Measurements from ENCODE around the gene ZCCHC7. TPM values are rescaled to one million over a fixed set of nuclear protein-coding genes. Genes with fewer than 3 reads are reported as not detected.

ZCCHC7 gene
- total and polyA plus RNA-seq, 10 of the 15 experiments (the other 5 are each of a cell fraction or from before 2014, with no cell fraction given) = 42.9 to 178 (median 53.3) TPM

DNA sequence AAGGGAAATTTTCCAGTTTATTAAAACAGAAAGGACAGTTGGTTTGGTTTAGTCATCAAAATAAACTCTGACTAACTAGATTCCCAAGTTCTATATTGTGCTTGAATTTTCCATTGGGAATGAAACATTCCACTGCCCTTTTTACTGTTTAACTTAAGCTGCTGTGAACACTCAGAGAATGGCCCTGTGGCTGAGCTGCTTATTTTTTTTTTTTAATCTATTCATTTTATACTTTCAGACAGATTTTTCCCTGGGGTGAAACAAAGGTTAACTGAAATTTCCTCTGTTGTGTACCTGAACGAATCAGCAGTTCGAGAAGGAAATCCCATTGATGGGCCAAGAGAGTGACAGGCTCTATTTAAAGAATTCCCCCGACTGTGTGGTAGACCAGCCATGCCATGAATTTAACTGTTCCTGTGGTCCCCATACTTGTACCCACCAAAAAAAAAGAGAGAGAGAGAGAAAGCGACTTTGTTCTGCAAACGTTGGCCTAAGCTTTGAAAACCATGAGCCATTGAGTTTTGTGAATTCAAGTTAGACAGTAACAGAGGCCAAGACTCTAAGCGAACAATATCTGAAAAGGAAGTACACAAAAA lies 163.5 kb downstream of the ZCCHC7 start (continued):
- TF ChIP-seq RAD21 (IDR thresholded peaks at IDR 0.05; ENCODE audit: insufficient read depth, low read depth, low read length) = no peak
- TF ChIP-seq, protein P1, sequence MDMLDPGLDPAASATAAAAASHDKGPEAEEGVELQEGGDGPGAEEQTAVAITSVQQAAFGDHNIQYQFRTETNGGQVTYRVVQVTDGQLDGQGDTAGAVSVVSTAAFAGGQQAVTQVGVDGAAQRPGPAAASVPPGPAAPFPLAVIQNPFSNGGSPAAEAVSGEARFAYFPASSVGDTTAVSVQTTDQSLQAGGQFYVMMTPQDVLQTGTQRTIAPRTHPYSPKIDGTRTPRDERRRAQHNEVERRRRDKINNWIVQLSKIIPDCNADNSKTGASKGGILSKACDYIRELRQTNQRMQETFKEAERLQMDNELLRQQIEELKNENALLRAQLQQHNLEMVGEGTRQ (IDR thresholded peaks at IDR 0.05; ENCODE audit: borderline replicate concordance, low read depth, low read length) = no peak
- TF ChIP-seq MTA3 (IDR thresholded peaks at IDR 0.05; ENCODE audit: borderline replicate concordance, low read length) = no peak

DNA sequence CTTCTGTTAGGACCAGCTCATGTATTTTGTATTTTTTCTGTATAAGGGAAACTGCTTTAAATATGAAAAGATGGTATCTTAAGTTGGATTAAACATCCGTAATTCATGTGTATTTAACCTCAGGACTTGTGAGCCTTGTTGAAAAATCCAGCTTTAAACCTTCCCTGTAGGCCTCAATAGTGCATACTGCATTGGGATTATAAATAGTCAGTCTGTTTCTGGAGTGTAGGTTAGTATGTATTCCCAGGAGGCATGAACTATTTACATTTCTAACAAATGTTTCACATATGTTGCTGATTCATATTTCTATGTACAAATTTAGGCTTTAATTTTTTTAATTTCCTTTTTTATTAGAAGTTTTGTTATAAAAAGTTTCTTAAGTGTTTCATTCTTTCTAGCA lies 164.3 kb downstream of the ZCCHC7 start:
- H3K27ac ChIP-seq (ENCODE audit: control insufficient read depth, insufficient read depth) = peak overlapping the region; percentile 84
- FAIRE-seq = no peak
- peak overlapping the region; percentile 57; the same call in 1 of the 2 replicates for H3K4me3 ChIP-seq
- ATAC-seq = peak; percentile 36
- H2AFZ ChIP-seq (ENCODE audit: control insufficient read depth, low read depth, low read length) = no peak overlapping the region
- no peaks in the 10 kb centered on the region for H3K36me3 ChIP-seq (ENCODE audit: control insufficient read depth in 2 of 2, insufficient read depth in 2 of 2, low read length in 1 of 2)
- no peak for DNase-seq (ENCODE audit: low read depth, low spot score)
- RAD21 ChIA-PET (ENCODE audit: unreplicated experiment) = interaction anchor here (0.9 to 8.6 kb wide), 22 partner anchors 9 to 289 kb away, joined by 3 to 104 read pairs (median 4); no protein-coding TSS in a partner anchor
- POLR2A ChIA-PET = interaction anchor here (0.6 to 1.9 kb wide), 11 partner anchors 9 to 292 kb away, joined by 3 to 7 read pairs (median 3); no protein-coding TSS in a partner anchor
- in situ Hi-C loops (cut with MboI) = no loop called here
- TF ChIP-seq MEF2B (IDR thresholded peaks at IDR 0.05; ENCODE audit: partially characterized antibody, poor library complexity, severe bottlenecking) (peak; percentile 57), NFYA (IDR thresholded peaks at IDR 0.05; ENCODE audit: borderline replicate concordance, low read depth, low read length) (no peak)
- TF ChIP-seq, protein P2, sequence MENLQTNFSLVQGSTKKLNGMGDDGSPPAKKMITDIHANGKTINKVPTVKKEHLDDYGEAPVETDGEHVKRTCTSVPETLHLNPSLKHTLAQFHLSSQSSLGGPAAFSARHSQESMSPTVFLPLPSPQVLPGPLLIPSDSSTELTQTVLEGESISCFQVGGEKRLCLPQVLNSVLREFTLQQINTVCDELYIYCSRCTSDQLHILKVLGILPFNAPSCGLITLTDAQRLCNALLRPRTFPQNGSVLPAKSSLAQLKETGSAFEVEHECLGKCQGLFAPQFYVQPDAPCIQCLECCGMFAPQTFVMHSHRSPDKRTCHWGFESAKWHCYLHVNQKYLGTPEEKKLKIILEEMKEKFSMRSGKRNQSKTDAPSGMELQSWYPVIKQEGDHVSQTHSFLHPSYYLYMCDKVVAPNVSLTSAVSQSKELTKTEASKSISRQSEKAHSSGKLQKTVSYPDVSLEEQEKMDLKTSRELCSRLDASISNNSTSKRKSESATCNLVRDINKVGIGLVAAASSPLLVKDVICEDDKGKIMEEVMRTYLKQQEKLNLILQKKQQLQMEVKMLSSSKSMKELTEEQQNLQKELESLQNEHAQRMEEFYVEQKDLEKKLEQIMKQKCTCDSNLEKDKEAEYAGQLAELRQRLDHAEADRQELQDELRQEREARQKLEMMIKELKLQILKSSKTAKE (IDR thresholded peaks at IDR 0.05; ENCODE audit: low read depth, poor library complexity, severe bottlenecking) = peak; percentile 16
- WGBS (ENCODE audit: insufficient coverage, insufficient replicate concordance, low lambda C conversion rate, missing lambda C conversion rate) = 0% methylated on average over 1 of the region's 1 CpG
- CTCF ChIA-PET = interaction anchor here (0.8 to 2.5 kb wide), 11 partner anchors 8 to 292 kb away, joined by 3 to 18 read pairs (median 3); no protein-coding TSS in a partner anchor
- peaks cover 2% of the 10 kb centered on the region; the same call in 2 of the 3 replicates for H3K9me3 ChIP-seq (replicated peaks; ENCODE audit: control insufficient read depth, insufficient read depth, low read length)
- H3K9ac ChIP-seq (ENCODE audit: control insufficient read depth, insufficient read depth, low read length) = peak overlapping the region; percentile 50
- no peaks in the 10 kb centered on the region for H3K27me3 ChIP-seq (replicated peaks in 1 of 2; ENCODE audit: control insufficient read depth in 2 of 2, insufficient read depth in 2 of 2, low read length in 1 of 2)
- peak overlapping the region; percentile 69 for H3K4me2 ChIP-seq (ENCODE audit: control insufficient read depth, insufficient read depth)
- H3K79me2 ChIP-seq (ENCODE audit: control insufficient read depth, insufficient read depth, low read length) = peaks cover 62% of the 10 kb centered on the region
- H3K4me1 ChIP-seq (ENCODE audit: control insufficient read depth, insufficient read depth, low read length) = peaks cover 19% of the 10 kb centered on the region
- intact Hi-C loops (cut with micrococcal nuclease; ENCODE audit: unreplicated experiment) = loop anchor here (2.0 kb wide), 1 partner anchor 124 kb away; no protein-coding TSS in a partner anchor
- no TSS peak for BruUV-seq (replicated peaks)
- no peaks in the 10 kb centered on the region for H4K20me1 ChIP-seq (ENCODE audit: control insufficient read depth, insufficient read depth)
- SMC1A ChIA-PET (ENCODE audit: uncharacterized antibody, unreplicated experiment) = interaction anchor here (0.6 to 2.5 kb wide), 36 partner anchors 9 to 821 kb away, joined by 3 to 19 read pairs (median 4); no protein-coding TSS in a partner anchor

Measured in GM12878 (cell line).